Stimulated activated CD4-positive, alpha-beta T cell treated with anti-CD3 and anti-CD28 coated beads, Interleukin-1b, Interleukin-23, amount 100 ng/mL, for 1 hour (primary cell): ENCODE data around the gene TMEM271.
A peak's percentile ranks its signal among the peaks of the same experiment; 100 is the strongest.
"Not testable (repeated sequence)": the region's sequence is repeated elsewhere in the genome, so short reads cannot be mapped to it uniquely, and the experiment has no call there.

Source experiments
- DNase-seq, 2 donors: peaks; one replicate each; pipeline ENCODE4 v3.0.0-alpha.2; 2020; ENCODE audit warnings: low read depth in 2 of 2

Gene TMEM271

DNA sequence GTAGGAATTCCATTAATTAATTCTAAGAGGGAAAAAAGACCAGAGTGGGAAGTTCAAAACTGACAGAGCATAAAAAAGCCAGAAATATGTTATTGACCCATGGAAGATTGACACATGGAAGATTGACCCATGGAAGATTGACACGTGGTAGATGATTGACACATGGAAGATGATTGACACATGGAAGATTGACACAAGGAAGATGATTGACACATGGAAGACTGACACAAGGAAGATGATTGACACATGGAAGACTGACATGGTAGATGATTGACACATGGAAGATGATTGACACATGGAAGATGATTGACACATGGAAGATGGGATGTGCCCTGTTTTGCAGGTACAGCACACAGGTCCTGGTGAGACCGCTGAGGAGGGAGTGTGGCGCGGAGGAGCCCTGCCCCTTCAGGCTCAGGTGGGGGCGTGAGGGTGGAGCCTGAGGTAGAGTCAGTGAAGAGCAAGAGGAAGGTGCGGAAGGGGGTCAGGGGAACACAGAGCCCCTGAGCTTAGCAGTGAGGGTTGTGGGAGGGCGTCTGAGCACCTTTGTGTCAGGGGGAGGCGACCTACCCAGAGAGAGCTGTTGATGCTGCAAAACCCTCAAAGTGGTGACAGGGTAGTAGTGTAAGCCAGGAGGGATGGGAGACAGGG lies 33.4 kb upstream of the TMEM271 start:
- no peak for DNase-seq

DNA sequence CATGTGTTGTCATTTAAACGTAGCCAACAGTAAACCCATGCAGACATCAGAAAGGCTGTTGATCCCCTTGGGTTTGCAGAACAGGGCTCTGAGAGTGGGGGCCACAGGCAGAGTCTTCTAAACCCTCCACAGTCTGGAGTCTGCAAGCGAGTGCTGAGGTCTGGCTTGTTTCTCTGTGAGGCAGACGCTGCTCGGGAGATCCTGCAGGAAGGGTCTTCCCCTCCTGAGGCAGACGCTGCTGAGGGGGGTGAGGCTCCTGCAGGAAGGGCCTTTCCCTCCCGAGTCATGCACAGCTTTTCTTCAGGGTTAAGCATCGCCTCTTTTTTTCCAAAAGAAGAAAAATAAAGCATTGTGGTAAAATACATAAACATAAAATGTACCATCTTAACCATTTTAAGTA lies 32.1 kb upstream of the TMEM271 start:
- DNase-seq: no peak

DNA sequence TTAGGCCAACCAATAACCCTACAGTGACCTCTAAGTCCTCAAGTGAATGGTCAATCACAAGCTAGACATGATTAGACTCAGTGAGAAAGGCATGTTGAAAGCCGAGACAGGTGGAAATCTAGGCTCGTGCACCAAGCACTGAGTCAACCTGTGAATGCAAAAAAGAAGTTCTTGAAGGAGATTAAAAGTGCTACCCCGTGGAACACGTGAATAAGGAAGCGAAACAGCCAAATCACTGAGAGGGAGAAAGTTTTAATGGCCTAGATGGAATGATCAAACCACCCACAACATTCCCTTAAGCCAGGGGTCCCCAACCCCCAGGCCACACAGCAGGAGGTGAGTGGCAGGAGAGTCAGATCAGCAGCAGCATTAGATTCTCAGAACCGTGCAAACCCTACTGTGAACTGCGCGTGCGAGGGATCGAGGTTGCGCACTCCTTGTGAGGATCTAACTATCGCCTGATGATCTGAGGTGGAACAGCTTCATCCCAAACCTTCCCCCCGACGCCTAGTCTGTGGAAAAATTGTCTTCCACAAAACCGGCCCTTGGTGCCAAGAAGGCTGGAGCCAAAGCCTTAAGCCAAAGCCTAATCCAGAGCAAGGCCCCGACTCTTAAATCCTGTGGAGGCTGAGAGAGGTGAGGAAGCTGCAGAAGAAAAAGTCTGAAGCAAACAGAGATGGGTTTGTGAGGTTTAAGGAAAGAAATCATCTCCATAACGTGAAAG lies 29.8 kb upstream of the TMEM271 start:
- no peak for DNase-seq

DNA sequence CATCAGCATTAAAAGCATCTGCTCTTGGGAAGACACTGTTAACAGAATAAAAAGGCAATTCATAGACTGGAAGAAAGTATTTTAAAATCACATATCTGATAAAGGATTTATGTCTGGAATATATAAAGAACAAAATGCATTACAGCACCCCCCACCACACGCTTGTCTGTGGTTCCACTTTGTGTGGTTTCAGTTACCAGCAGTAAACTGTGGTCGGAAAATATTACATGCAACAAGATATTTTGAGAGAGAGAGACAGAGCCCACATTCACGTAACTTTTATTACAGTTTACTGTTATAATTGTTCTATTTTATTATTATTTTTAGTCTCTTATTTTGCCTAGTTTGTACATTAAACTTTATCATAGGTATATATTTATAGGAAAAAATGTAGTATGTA lies 28.0 kb upstream of the TMEM271 start:
- no peak for DNase-seq

DNA sequence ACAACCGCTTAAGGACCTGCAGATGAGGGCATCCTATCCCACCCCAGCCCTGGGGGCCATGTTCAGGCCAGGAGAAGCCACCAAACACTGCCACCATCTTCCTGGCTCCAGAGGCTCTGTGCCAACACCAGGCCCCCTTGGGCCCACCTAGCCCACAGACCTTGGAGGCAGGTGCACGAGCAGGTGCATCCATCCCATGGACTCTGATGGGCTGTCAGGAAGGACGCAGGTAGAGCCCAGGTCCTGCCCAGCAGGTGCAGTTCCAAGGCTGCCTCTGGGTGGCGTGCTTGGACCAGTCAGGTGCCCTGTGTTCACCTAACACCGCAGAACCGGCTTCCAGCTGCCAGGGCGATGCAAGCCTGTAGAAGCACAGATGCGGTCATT lies 26.5 kb upstream of the TMEM271 start:
- peak in 1 of 2 donors; percentile 23 for DNase-seq

DNA sequence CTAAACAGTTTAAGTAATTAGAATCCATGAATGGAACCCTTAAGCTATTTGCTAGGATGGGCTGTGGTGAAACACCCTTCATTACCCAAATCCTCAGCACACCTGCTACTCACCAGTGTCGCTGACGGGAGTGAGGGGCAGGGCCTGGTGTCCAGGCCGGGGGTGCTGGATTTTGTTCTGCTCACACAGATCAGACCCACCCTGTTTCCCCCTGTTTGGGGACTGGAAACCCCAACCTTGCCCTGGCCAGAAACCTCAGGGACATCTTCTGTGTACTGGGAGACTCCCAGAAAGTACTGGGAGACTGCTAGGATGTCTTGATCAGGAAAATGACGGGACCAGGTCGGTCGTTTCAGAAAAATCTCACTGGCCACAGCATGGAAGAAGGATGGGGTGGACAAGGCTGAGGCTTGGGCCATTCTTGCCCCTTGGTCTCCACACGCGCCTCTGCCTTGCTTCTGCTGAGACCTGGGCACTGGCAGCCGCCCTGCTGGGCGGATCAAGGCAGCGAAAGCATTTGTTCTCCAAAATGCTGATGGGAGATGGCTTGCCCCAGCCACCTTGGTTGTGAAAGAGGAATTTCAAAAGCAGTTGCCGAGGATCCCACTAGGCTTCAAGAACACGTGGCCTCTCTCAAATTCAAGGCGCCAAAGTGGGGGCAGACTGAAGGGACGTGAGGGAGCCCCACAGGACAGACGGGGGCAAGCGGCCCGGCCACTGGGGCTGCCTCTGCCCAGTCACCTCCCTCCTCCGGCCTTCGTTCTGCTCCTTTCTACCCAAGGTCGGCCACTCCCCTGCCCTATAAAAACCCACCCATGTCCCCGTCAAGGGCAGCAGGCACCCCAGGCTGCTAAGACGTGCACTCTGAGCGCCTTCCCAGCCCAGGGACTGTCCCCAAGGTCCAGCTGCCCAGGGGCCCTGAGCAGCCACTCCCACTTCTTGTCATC lies 25.8 kb upstream of the TMEM271 start:
- no peak for DNase-seq

DNA sequence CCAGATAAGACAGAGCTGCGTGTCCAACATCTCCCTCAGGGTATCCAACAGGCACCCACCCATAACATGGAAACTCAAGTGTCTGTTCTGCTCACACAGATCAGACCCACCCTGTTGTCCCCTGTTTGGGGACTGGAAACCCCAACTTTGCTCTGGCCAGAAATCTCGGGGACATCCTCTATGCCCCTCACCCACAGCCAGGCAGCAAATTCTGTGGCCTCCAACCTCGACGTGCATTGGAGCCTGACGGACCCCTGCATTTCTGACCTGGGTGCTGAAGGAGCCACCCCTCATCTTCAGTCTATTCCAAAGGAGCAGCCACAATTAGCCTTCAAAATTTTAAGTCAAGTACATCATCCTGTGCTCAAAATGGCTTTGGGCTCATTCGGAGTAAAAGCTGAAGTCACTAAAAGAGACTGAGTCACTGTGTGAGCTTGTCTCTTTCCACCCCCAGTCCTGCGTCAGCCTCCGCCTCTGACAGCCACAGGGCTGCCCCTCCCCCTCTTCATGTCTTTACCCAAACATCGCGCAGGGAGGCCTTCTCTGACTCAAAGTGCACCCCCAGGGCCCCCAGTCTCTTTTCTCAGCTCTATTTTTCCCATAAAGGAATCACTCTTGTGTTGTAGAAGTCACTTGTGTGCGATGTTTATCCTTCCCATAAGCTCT lies 24.9 kb upstream of the TMEM271 start:
- no peak for DNase-seq

DNA sequence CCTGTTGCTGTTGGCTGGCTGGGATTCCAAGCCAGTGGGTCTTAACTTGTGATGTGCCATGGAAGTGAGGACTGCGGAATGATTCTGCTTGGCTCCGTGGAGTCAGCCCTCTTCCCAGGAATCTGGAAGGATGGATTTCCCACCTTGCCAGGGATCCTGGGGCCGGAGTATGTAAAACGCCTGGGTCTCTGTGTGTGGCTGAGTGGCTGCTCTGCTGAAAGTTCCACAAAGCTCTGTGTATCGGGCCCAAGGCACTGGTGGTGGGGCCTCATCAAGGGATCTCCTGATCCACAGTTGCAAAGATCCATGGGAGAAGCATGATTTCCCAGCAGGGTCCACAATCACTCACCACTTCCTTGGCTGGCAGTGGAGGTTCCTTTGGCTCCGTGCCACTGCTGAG lies 24.1 kb upstream of the TMEM271 start:
- DNase-seq: no peak

DNA sequence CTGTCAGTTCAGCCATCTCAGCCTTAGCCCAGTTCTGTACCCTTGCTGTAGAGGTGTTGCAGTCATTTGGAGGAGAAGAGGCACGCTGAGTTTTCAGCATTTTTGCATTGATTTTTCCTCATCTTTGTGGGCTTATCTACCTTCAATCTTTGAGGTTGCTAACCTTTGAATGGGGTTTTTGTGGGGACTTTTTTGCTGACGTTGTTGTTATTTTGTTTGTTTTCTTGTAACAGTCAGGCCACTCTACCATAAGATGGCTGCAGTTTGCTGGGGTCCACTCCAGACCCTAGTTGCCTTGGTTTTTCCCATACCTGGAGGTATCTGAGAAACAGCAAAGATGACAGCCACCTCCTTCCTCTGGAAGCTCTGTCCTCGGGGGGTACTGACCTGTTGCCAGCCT lies 22.8 kb upstream of the TMEM271 start:
- DNase-seq: no peak

DNA sequence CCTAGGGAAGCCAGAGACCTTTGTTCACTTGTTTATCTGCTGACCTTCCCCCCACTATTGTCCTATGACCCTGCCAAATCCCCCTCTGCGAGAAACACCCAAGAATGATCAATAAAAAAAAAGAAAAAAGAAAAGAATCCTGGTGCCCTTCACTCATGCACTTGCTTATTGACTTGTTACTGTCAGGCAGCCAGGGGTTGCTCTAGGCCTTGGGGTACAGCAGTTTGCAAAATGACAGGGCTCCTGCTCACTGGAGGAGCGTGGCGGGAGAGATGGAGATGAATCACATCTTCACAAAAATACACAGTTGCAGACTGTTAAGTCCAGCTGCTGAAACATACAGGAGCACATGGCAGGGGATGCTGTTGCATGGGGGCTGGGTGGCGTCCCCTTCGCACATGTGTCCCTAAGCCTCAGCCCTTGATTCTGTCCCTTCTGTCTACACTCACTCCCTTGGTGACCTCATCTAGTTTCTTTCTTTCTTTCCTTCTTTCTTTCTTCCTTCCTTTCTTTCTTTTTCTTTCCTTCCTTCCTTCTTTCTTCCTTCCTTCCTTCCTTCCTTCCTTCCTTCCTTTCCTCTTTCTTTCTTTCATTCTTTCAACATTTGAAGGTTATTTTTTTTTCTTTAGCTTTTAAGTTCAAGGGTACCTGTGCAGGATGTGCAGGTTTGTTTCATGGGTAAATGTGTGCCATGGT lies 16.9 kb upstream of the TMEM271 start:
- DNase-seq: no peak

DNA sequence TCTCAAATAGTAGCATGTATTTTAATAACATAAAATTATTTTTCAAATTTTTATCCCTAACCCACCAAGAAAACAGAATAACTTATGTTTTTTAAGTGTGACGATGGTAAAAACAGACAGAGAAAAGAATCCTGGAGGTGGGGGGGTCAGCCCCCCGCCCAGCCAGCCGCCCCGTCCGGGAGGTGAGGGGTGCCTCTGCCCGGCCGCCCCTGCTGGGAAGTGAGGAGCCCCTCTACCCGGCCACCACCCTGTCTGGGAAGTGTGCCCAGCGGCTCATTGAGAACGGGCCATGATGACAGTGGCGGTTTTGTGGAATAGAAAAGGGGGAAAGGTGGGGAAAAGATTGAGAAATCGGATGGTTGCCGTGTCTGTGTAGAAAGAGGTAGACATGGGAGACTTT lies 16.1 kb upstream of the TMEM271 start:
- DNase-seq: not testable (repeated sequence)

DNA sequence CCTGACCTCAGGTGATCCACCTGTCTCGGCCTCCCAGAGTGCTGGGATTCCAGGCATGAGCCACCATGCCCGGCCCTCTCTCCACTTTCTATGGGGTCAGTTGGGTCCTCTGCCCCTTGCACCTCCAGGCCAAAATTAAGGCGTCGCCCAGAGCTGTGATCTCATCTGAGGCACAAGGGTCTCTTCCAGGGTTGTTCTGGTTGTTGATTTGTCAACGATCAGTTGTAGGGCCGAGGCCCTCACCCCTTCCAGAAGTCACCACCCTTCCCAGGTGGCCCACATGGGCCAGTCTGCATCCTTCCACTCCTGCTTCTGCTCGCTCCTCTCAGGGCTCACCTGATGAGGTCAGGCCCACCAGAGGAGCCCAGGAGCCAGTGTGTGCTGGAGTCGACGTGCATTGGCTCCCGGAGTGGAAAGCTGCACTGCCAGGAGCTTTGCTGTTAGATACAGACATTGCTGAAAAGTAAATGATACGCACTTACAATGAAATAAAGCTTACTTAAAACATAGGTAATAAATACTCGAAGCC lies 14.3 kb upstream of the TMEM271 start:
- no peak for DNase-seq

DNA sequence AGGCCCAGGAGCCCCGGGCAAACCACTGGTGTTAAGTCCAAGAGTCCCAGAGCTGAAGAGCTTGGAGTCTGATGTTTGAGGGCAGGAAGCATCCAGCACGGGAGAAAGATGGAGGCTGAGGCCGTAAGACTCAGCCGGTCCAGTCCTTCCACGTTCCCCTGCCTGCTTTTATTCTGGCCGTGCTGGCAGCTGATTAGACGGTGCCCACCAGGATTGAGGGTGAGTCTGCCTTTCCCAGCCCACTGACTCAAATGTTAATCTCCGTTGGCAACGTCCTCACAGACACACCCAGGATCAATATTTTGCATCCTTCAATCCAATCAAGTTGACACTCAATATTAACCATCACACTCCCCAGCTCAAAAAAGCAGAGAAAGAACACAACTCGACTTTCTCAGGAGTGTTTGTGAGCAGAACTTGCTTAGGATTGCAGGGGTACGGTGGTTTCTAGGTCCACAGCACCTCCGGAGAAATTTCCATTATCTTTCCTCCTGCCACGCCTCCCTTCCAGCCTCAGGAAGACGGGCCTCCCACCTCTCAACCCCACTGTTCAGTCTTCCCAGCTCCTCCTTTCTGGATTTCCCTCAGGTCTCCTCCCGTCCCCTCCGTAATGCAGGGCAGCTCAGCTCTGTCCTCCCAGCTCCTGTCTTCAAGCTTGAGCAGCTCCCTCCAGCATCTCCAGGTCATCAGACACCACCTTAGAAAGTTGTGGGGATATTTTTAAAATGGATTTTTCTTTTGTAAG lies 13.3 kb upstream of the TMEM271 start:
- DNase-seq: no peak

DNA sequence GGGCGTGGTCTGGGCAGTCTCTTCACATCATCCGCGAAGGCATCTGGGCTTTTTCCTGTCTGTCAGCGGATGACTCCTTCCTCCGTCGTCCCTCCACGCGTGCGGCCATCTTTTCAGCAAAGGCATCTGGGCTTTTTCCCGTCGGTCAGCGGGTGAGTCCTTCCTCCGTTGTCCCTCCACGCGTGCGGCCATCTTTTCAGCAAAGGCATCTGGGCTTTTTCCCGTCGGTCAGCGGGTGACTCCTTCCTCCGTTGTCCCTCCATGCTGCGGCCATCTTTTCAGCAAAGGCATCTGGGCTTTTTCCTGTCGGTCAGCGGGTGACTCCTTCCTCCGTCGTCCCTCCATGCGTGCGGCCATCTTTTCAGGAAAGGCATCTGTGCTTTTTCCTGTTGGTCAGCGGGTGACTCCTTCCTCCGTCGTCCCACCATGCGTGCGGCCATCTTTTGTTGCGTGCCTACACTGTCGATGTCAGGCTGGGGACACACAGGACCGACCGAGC lies 12.3 kb upstream of the TMEM271 start:
- no peak for DNase-seq

DNA sequence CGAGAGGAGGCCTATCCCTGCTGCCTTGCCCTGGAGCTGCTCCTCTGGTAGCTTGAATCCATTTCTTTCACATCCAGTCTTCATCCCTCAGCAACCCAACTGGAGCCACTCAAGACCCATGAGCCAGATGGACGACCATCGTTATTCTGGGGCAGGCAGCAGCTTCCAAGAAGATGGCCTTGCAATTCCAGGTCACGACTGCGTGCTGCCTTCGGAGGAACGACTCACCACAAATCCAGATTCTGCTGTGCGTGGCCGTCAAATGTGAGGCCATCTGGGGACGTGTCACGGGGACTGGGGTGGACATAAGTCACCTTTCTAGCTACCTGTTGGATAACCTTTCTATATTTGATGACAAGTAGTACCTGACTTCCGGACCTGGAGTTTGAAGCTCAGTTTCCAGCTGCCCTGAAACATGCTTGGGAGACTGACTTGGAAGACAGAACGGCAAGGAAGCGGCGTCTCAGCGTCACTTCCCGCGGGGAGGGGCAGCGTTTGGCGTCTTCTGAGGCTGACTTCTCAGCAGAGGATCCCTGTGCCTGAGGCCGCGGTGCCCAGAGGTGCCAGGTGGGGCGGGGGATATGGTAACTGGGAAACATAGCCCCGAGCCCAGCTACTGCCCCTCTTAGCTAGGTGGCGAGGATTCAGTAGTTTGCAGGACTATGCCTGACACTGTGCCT lies 11.7 kb upstream of the TMEM271 start:
- no peak for DNase-seq

DNA sequence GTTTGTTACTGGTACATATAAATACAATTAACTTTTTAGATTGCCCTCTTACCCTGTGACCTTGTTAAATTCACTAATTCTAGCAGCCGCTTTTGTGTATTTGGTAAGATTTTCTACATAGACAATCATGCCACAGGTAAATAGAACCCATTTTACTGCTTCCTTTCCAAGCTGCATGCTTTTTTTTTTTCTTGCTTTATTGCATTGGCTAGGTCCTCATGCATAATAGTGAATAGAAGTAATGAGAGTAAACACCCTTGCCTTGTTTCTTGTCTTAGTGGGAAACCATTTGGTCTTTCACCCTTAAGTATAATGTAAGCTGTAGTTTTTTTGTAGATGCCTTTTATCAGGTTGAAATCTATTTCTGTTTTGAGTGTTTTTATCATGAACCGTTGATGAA lies 7.7 kb upstream of the TMEM271 start:
- DNase-seq: no peak

DNA sequence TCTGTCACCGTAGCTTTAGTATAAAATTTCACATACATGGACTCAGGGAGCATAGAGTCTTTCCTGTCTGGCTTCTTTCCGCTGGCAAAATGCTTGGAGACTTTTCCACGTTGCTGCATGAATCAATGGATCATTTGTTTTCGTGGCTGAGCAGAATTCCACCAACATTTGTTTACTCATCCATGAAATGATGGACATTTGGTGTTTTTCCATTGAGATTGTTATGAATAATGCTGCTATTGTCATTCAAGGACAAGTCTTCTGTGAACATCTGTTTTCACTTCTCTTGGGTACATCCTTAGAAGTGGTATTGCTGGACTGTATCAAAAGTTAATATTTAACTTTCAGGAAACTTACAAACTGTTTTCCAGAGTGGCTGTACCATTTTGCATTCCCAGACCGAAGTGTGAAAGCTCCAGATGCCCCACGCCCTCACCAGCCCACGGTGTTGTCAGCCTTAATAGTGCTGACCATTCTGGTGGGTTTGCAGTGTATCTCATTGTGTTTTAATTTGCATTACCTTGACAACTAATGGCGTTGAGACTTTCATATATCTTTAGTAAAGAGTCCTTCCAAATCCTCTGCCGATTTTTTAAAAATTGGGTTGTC lies 5.8 kb upstream of the TMEM271 start:
- DNase-seq: no peak

DNA sequence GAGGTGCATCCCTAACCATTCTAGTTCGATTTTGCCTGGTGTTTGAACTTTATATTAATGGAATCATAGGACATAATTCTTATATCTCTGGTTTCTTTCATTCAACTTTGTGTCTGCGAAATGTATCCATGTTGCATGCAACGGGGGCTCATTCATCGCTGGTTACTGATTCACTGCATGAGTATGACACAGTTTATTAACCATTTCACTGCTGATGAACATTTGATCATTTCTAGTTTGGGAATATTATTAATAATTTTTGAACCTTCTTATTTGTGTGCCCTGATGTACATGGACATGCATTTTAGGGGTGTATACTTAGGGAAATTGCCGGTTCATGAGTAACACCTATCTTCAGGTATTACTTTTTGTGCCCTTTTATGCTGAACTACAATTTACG lies 5.1 kb upstream of the TMEM271 start:
- no peak for DNase-seq

DNA sequence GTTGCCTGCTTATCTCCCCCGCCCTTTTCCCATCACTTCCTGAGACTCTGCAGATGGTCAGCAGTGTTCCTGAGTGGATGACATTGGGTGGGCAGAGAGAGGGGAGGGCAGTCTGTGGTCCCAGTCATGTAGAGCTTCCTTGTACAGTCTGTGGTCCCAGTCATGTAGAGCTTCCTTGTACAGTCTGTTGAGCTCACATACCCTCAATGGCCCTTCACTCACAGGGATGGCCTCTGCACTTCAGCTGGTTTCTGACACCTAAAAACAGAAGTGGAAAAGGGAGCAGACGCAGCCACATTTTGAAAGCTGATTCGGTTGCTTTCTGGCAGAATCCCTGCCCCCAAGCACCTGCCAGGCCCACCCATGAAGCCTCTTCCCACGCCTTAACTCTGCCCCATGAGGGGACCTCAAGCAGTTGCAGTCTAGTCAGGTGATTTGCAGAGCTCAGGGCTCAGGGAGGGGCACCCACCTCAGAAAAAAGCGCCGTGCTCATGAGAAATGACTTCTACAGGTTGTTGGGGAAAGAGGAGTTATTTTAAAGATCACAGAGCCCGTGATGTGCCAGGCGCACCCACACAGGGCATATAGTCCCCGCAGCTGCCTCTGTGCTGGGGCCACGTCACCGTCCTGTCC lies 3.6 kb upstream of the TMEM271 start:
- no peak for DNase-seq
